Endothelial cell of umbilical vein (primary cell): ENCODE results near the gene SNAI3. TPM values are rescaled to one million over a fixed set of nuclear protein-coding genes. Genes with fewer than 3 reads are reported as not detected.

Source experiments
- BruUV-seq: library from RNA; stranded (reverse); fragments of 400-500 nt; replicated peaks from 2 replicates; lab custom pipeline; 2021; lab: Mats Ljungman, UMichigan
- CTCF ChIA-PET: fragments of 300-600, 350-600 bp; sonication (Branson Sonifier 250); formaldehyde crosslinking; loops from one replicate; lab custom pipeline; 2021; ENCODE audit warnings: antibody characterized with exemption, inconsistent platforms; lab: Charles Lee
- POLR2A ChIA-PET: fragments of 300-600, 350-600 bp; sonication (Branson Sonifier 250); formaldehyde crosslinking; loops from one replicate; lab custom pipeline; 2021; ENCODE audit warnings: antibody characterized with exemption, inconsistent platforms; lab: Charles Lee
- DNase-seq: peaks from one replicate; pipeline ENCODE4 v3.0.0-alpha.2; 2011; ENCODE audit warnings: low read depth, low spot score
- FAIRE-seq: peaks from 2 replicates; lab custom pipeline; 2011; peaks lifted over from hg19 to GRCh38; lab: Jason Lieb, UNC
- H2AFZ ChIP-seq: 2 replicates; pipeline ENCODE4 v1.6.0; 2012; ENCODE audit warnings: low read depth, low read length, control low read depth, inconsistent platforms
- H3K27ac ChIP-seq: 2 replicates; pipeline ENCODE4 v1.5.1; 2011; ENCODE audit warnings: low read depth, mild to moderate bottlenecking, control low read depth, low read length, moderate library complexity; ENCODE audit not compliant: insufficient read depth
- H3K27me3 ChIP-seq, 2 experiments: 2 replicates each; pipeline versions ENCODE4 v1.6.0 to v1.6.1; 2011; ENCODE audit warnings: low read length in 2 of 2, mixed read lengths in 1 of 2; ENCODE audit not compliant: control insufficient read depth in 2 of 2, insufficient read depth in 2 of 2
- H3K36me3 ChIP-seq, 2 experiments: 2 replicates in 1 of 2; 3 replicates in 1 of 2; pipeline ENCODE4 v1.5.1; 2011; ENCODE audit warnings: low read length in 2 of 2, mild to moderate bottlenecking in 1 of 2, moderate library complexity in 1 of 2; ENCODE audit not compliant: control insufficient read depth in 2 of 2, insufficient read depth in 2 of 2; ENCODE audit errors: extremely low read depth in 1 of 2
- H3K4me1 ChIP-seq: 3 replicates; pipeline ENCODE4 v1.5.1; 2011; ENCODE audit warnings: mild to moderate bottlenecking, low read length; ENCODE audit not compliant: control insufficient read depth, insufficient read depth; ENCODE audit errors: extremely low read depth
- H3K4me2 ChIP-seq: 2 replicates; pipeline ENCODE4 v1.6.1; 2011; ENCODE audit warnings: low read length, control low read depth, mixed read lengths; ENCODE audit not compliant: insufficient read depth
- H3K4me3 ChIP-seq, 3 experiments: fragments of 200-600 bp in 1 of 3; sonication (generic), shearing (Covaris generic) in 1 of 3; replicated peaks in 1 of 3; 2 replicates each; pipeline ENCODE4 v1.5.1; 2011 to 2016; ENCODE audit warnings: control low read depth in 3 of 3, low read length in 3 of 3, mild to moderate bottlenecking in 2 of 3, inconsistent platforms in 1 of 3, low read depth in 1 of 3, moderate library complexity in 1 of 3; ENCODE audit not compliant: insufficient read depth in 1 of 3
- H3K79me2 ChIP-seq: 2 replicates; pipeline ENCODE4 v1.6.0; 2012; ENCODE audit warnings: low read length, inconsistent platforms; ENCODE audit not compliant: control insufficient read depth, insufficient read depth
- H3K9ac ChIP-seq: replicated peaks from 2 replicates; pipeline ENCODE3; 2011; ENCODE audit warnings: low read length, control low read depth; ENCODE audit not compliant: insufficient read depth; ENCODE audit errors: extremely low read depth
- H3K9me1 ChIP-seq: replicated peaks from 3 replicates; pipeline ENCODE4 v1.6.0; 2011; ENCODE audit warnings: mild to moderate bottlenecking, low read length; ENCODE audit not compliant: control insufficient read depth, insufficient read depth; ENCODE audit errors: extremely low read depth
- H3K9me3 ChIP-seq: replicated peaks from 2 replicates; pipeline ENCODE4 v1.5.1; 2012; ENCODE audit warnings: low read length, inconsistent platforms; ENCODE audit not compliant: control insufficient read depth, insufficient read depth
- H4K20me1 ChIP-seq: replicated peaks from 2 replicates; pipeline ENCODE3; 2011; ENCODE audit warnings: mild to moderate bottlenecking, low read length; ENCODE audit not compliant: control insufficient read depth, insufficient read depth; ENCODE audit errors: extremely low read depth
- EZH2 ChIP-seq: IDR thresholded peaks from 2 replicates; pipeline ENCODE4 v1.6.1; 2012; ENCODE audit warnings: borderline replicate concordance, low read depth, mild to moderate bottlenecking, moderate library complexity, low read length, inconsistent platforms; ENCODE audit not compliant: severe bottlenecking
- FOS ChIP-seq: IDR thresholded peaks from 2 replicates; pipeline ENCODE4 v1.6.1; 2011; ENCODE audit warnings: mild to moderate bottlenecking, low read length, moderate library complexity, borderline replicate concordance; ENCODE audit not compliant: insufficient read depth
- JUN ChIP-seq: IDR thresholded peaks from 2 replicates; pipeline ENCODE4 v1.6.1; 2011; ENCODE audit warnings: borderline replicate concordance, low read depth; ENCODE audit not compliant: insufficient read length, insufficient read depth
- MYC ChIP-seq: IDR thresholded peaks from one replicate; pipeline ENCODE4 v1.6.1; 2011; ENCODE audit warnings: mild to moderate bottlenecking, low read depth, low read length
- POLR2A ChIP-seq: IDR thresholded peaks from 2 replicates; pipeline ENCODE4 v1.6.1; 2012; ENCODE audit warnings: low read depth, mild to moderate bottlenecking, control low read depth, low read length
- POLR2AphosphoS5 ChIP-seq: IDR thresholded peaks from 2 replicates; pipeline ENCODE4 v1.6.1; 2012; ENCODE audit warnings: low read depth, mild to moderate bottlenecking, control low read depth, low read length, moderate library complexity; ENCODE audit not compliant: insufficient read depth
- dilution Hi-C: fragments of 300-500 bp; cut with MboI; formaldehyde crosslinking; loops from one replicate; pipeline ENCODE4 v1.15.0; 2019; ENCODE audit warnings: low sequenced_read_pairs; ENCODE audit not compliant: extremely low pct_ligation_motif_present
- intact Hi-C: fragments of 100-400 bp; cut with micrococcal nuclease; formaldehyde crosslinking; loops from one replicate; pipeline ENCODE4 v1.10.0; 2022
- polyA plus RNA-seq, 4 experiments: library from polyadenylated mRNA; depleted of rRNA in 3 of 4; stranded (reverse) in 3 of 4; unstranded in 1 of 4; fragments of >200 nt; gene quantifications; 2 replicates each; pipeline versions ENCODE4 v1.2.1 to v1.2.3, GENCODE V29; 2011 to 2012; ENCODE audit warnings: missing spikeins in 1 of 4
- total RNA-seq: library from RNA; stranded (reverse); gene quantifications from 2 replicates; pipeline ENCODE4 v1.2.3, GENCODE V29; 2021
- TF ChIP-seq, protein P1 (sequence below): IDR thresholded peaks from 2 replicates; pipeline ENCODE4 v1.6.1; 2011; ENCODE audit not compliant: insufficient read depth, insufficient read length
- TF ChIP-seq, protein P2 (sequence below), 2 donors: IDR thresholded peaks; 1 replicate in 1 of 2; 2 replicates in 1 of 2; pipeline ENCODE4 v1.5.1; 2011; ENCODE audit warnings: low read length in 2 of 2, mild to moderate bottlenecking in 2 of 2, moderate library complexity in 2 of 2, control low read depth in 1 of 2, inconsistent platforms in 1 of 2, low read depth in 1 of 2; ENCODE audit not compliant: insufficient read depth in 1 of 2; ENCODE audit errors: extremely low read depth in 1 of 2

The SNAI3 gene
- total and polyA plus RNA-seq, 2 donors (not counting 3 experiments of a cell fraction or from before 2014, with no cell fraction given) = 0.30 to 0.31 TPM

DNA sequence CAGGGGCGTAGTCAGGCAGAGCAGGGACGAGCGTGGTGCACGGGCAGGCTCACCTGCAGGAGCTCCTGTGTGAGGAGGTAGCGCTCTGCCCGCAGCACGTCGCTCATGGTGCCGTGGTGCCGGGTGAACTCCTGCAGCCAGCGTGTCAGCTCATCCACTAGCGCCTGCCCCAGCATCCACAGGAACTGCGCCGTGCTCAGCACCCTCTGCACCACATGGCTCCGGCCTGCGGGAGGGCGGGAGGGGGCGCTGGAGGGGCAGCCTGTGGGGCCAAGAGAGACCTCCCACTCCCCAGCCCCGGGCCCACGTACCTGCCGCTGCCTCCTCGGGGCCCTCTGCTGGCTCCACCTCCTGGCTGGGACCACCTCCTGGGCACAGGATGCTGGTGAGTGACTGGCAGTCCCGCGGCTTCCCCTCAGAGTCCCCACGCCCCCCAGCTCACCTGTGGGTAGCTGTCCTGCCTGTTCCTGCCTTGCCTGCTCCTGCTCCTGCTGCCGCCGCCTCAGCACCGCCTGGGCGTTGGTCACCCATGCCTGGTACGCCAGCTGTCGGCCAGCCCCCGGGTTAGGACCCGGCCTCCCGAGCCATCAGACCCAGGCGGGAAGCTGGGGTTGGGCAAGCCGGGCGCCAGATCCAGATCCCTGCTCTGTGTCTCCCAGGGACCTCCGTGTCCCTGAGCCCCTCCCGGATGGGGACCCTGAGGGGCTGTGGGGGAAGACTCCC is 36.6 kb upstream of the SNAI3 start:
- POLR2A ChIA-PET = no interaction called here
- no peak for DNase-seq
- Histone ChIP-seq H3K4me3 (no peak overlapping the region), H3K27me3 (no peaks in the 10 kb centered on the region), H3K9me3 (no peaks in the 10 kb centered on the region), H3K36me3 (peaks cover 20 to 87% of the 10 kb centered on the region in 2 experiments), H3K9ac (no peak overlapping the region), H3K79me2 (no peaks in the 10 kb centered on the region), H3K27ac (no peak overlapping the region), H2AFZ (no peak overlapping the region), H3K9me1 (no peaks in the 10 kb centered on the region), H3K4me1 (no peaks in the 10 kb centered on the region), H4K20me1 (no peaks in the 10 kb centered on the region), H3K4me2 (no peak overlapping the region)
- no peak for FAIRE-seq
- CTCF ChIA-PET = interaction anchor here (1.2 to 4.1 kb wide), 2 partner anchors 14 to 21 kb away, joined by 4 to 19 read pairs; no protein-coding TSS in a partner anchor
- dilution Hi-C loops = no loop called here
- TF ChIP-seq POLR2AphosphoS5 (no peak), MYC (no peak), FOS (no peak), JUN (no peak), EZH2 (no peak), POLR2A (no peak)
- TF ChIP-seq, protein P1, sequence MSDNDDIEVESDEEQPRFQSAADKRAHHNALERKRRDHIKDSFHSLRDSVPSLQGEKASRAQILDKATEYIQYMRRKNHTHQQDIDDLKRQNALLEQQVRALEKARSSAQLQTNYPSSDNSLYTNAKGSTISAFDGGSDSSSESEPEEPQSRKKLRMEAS = no peak
- TF ChIP-seq, protein P2, sequence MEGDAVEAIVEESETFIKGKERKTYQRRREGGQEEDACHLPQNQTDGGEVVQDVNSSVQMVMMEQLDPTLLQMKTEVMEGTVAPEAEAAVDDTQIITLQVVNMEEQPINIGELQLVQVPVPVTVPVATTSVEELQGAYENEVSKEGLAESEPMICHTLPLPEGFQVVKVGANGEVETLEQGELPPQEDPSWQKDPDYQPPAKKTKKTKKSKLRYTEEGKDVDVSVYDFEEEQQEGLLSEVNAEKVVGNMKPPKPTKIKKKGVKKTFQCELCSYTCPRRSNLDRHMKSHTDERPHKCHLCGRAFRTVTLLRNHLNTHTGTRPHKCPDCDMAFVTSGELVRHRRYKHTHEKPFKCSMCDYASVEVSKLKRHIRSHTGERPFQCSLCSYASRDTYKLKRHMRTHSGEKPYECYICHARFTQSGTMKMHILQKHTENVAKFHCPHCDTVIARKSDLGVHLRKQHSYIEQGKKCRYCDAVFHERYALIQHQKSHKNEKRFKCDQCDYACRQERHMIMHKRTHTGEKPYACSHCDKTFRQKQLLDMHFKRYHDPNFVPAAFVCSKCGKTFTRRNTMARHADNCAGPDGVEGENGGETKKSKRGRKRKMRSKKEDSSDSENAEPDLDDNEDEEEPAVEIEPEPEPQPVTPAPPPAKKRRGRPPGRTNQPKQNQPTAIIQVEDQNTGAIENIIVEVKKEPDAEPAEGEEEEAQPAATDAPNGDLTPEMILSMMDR (IDR thresholded peaks at IDR 0.05; ENCODE audit: extremely low read depth in 1 of 2, insufficient read depth in 1 of 2, low read depth in 1 of 2, low read length in 2 of 2) = no peak
- intact Hi-C loops = no loop called here
- no TSS peak for BruUV-seq
